Liver (tissue), 9 donors: ENCODE measurements around the gene SCNN1A. TPM values are rescaled to one million over a fixed set of nuclear protein-coding genes. Genes with fewer than 3 reads are reported as not detected.

Experiments
- DNase-seq: peaks from one replicate; pipeline ENCODE4 v3.0.0-alpha.2; 2017; ENCODE audit warnings: low spot score
- H3K27ac ChIP-seq, 2 donors: one replicate each; pipeline ENCODE4 v1.7.0; 2013; ENCODE audit warnings: inconsistent platforms in 2 of 2, low read length in 2 of 2, control low read depth in 1 of 2, low read depth in 1 of 2, mild to moderate bottlenecking in 1 of 2
- H3K27me3 ChIP-seq, 4 donors: one replicate each; pipeline versions ENCODE4 v1.6.1 to v1.7.0; 2013; ENCODE audit warnings: low read length in 3 of 4, inconsistent platforms in 1 of 4, mild to moderate bottlenecking in 1 of 4, moderate library complexity in 1 of 4; ENCODE audit not compliant: control insufficient read depth in 4 of 4, insufficient read depth in 4 of 4
- H3K36me3 ChIP-seq, 4 donors: one replicate each; pipeline versions ENCODE4 v1.6.1 to v1.7.0; 2013; ENCODE audit warnings: low read length in 3 of 4, mild to moderate bottlenecking in 3 of 4, low read depth in 1 of 4, moderate library complexity in 1 of 4; ENCODE audit not compliant: control insufficient read depth in 4 of 4, insufficient read depth in 3 of 4
- H3K4me1 ChIP-seq, 4 donors: one replicate each; pipeline versions ENCODE4 v1.6.1 to v1.7.0; 2013; ENCODE audit warnings: low read length in 3 of 4, mild to moderate bottlenecking in 3 of 4, moderate library complexity in 1 of 4; ENCODE audit not compliant: control insufficient read depth in 4 of 4, insufficient read depth in 4 of 4
- H3K4me3 ChIP-seq, 3 donors: one replicate each; pipeline versions ENCODE4 v1.6.1 to v1.7.0; 2013; ENCODE audit warnings: low read length in 3 of 3, control low read depth in 1 of 3, low read depth in 1 of 3, mild to moderate bottlenecking in 1 of 3
- H3K9ac ChIP-seq, 2 donors: one replicate each; pipeline ENCODE4 v1.7.0; 2013; ENCODE audit warnings: low read length in 2 of 2, mild to moderate bottlenecking in 2 of 2, moderate library complexity in 2 of 2, control low read depth in 1 of 2, low read depth in 1 of 2
- H3K9me3 ChIP-seq, 4 donors: one replicate each; pipeline versions ENCODE4 v1.6.1 to v1.7.0; 2013; ENCODE audit warnings: low read length in 3 of 4; ENCODE audit not compliant: control insufficient read depth in 4 of 4
- ATF3 ChIP-seq: IDR thresholded peaks from 2 replicates; pipeline ENCODE4 v1.6.1; 2016; ENCODE audit warnings: antibody characterized with exemption
- CTCF ChIP-seq: fragments of 150-350 bp; IDR thresholded peaks from 2 replicates; pipeline ENCODE4 v1.5.1; 2017; ENCODE audit warnings: improper control_type of control experiment, low read depth, low read length; ENCODE audit not compliant: missing input control
- EGR1 ChIP-seq, 2 donors: IDR thresholded peaks; 2 replicates each; pipeline ENCODE4 v1.6.1; 2016 to 2018; ENCODE audit warnings: antibody characterized with exemption in 2 of 2, low read depth in 2 of 2
- FOXA1 ChIP-seq: IDR thresholded peaks from 2 replicates; pipeline ENCODE4 v1.6.1; 2016; ENCODE audit warnings: antibody characterized with exemption
- FOXA2 ChIP-seq: IDR thresholded peaks from 2 replicates; pipeline ENCODE4 v1.6.1; 2016; ENCODE audit warnings: antibody characterized with exemption
- HNF4A ChIP-seq, 2 donors: conservative IDR thresholded peaks; 2 replicates each; pipeline ENCODE4 v1.6.1; 2016; ENCODE audit warnings: antibody characterized with exemption in 2 of 2, mild to moderate bottlenecking in 2 of 2
- HNF4G ChIP-seq: IDR thresholded peaks from 2 replicates; pipeline ENCODE4 v1.6.1; 2016; ENCODE audit warnings: antibody characterized with exemption
- JUND ChIP-seq, 2 donors: IDR thresholded peaks; 2 replicates each; pipeline ENCODE4 v1.6.1; 2016; ENCODE audit warnings: antibody characterized with exemption in 2 of 2
- NR2F2 ChIP-seq: IDR thresholded peaks from 2 replicates; pipeline ENCODE4 v1.6.1; 2016; ENCODE audit warnings: antibody characterized with exemption
- RAD21 ChIP-seq, 2 donors: IDR thresholded peaks; 2 replicates each; pipeline ENCODE4 v1.6.1; 2016; ENCODE audit warnings: antibody characterized with exemption in 2 of 2, mild to moderate bottlenecking in 2 of 2
- REST ChIP-seq: IDR thresholded peaks from 2 replicates; pipeline ENCODE4 v1.6.1; 2016; ENCODE audit warnings: antibody characterized with exemption, mild to moderate bottlenecking
- RXRA ChIP-seq, 2 donors: IDR thresholded peaks; 2 replicates each; pipeline ENCODE4 v1.6.1; 2017 to 2018; ENCODE audit warnings: antibody characterized with exemption in 2 of 2, mild to moderate bottlenecking in 1 of 2
- SP1 ChIP-seq: IDR thresholded peaks from 2 replicates; pipeline ENCODE4 v1.6.1; 2018; ENCODE audit warnings: antibody characterized with exemption, mild to moderate bottlenecking
- TAF1 ChIP-seq: conservative IDR thresholded peaks from 2 replicates; pipeline ENCODE4 v1.6.1; 2016; ENCODE audit warnings: antibody characterized with exemption, mild to moderate bottlenecking
- YY1 ChIP-seq: IDR thresholded peaks from 2 replicates; pipeline ENCODE4 v1.6.1; 2016; ENCODE audit warnings: antibody characterized with exemption, mild to moderate bottlenecking
- WGBS: extraction: QIAGEN DNeasy Blood & Tissue Kit; methylation state at CpG from one replicate; pipeline ENCODE4 v1.1.7; 2013; 5-methylcytosine and 5-hydroxymethylcytosine counted together
- polyA plus RNA-seq, 2 donors: library from polyadenylated mRNA; stranded (reverse) in 1 of 2; unstranded in 1 of 2; fragments of 200-250 nt in 1 of 2; fragments of >200 nt in 1 of 2; fragmentation: Nextera tagmentation in 1 of 2; extraction: Ambion mirVana in 1 of 2; gene quantifications; one replicate each; pipeline versions ENCODE4 v1.2.1 to v1.2.3, GENCODE V29; 2013 to 2015
- total RNA-seq, 2 donors: library from RNA; depleted of rRNA; stranded (reverse); fragments of >200 nt; gene quantifications; one replicate each; pipeline ENCODE4 v1.2.3, GENCODE V29; 2014
- TF ChIP-seq, protein P1 (sequence below): IDR thresholded peaks from 2 replicates; pipeline ENCODE4 v1.6.1; 2016; ENCODE audit warnings: antibody characterized with exemption
- donor health status: healthy.
- donor health status: healthy.
- donor health status: healthy.
- donor health status: healthy.
- donor health status: healthy.

The SCNN1A gene
- total and polyA plus RNA-seq, 4 donors, result 0.47 to 7.7 (median 2.9) TPM

GRCh38 chr12:6319446-6319845, 55.9 kb downstream of the SCNN1A start:
- H3K9me3 ChIP-seq, result no peaks in the 10 kb centered on the region
- no peak for DNase-seq
- H3K27ac ChIP-seq, result no peak overlapping the region
- peaks cover 4 to 21% (median 5%) of the 10 kb centered on the region in 4 donors for H3K4me1 ChIP-seq
- no peak overlapping the region for H3K4me3 ChIP-seq
- TF ChIP-seq HNF4G (no peak), NR2F2 (no peak), EGR1 (IDR thresholded peaks at IDR 0.05; ENCODE audit: low read depth in 2 of 2) (no peak)
- peaks cover 0 to 2% (median 0%) of the 10 kb centered on the region in 4 donors for H3K36me3 ChIP-seq
- 91% methylated on average over 4 of the region's 4 CpGs for WGBS
- H3K9ac ChIP-seq, result no peak overlapping the region
- H3K27me3 ChIP-seq, result no peaks in the 10 kb centered on the region

DNA sequence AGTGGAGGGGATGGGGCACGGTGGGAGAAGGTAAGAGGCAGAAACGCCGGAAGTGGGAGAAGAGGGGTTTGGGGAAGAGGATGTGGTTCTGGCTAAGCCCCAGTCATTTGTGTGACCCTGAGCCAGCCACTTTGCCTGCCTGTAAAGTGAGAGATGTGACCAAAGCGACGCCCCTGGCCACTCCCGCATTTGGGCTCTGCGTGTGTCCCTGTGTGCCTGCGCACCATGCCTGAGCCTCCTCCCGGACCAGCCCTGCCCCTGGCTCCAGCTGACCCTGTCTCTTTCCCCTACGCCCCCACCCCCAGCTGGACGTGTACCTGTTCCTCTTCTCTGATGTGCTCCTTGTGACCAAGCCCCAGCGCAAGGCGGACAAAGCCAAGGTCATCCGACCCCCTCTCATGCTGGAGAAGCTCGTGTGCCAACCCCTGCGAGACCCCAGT, 56.9 kb downstream of the SCNN1A start:
- Histone ChIP-seq H3K9me3 (no peaks in the 10 kb centered on the region), H3K27ac (no peak overlapping the region), H3K36me3 (peaks cover 0 to 2% (median 0%) of the 10 kb centered on the region in 4 donors), H3K9ac (no peak overlapping the region), H3K4me3 (no peak overlapping the region), H3K27me3 (no peaks in the 10 kb centered on the region), H3K4me1 (peaks cover 4 to 17% (median 5%) of the 10 kb centered on the region in 4 donors)
- TF ChIP-seq EGR1 (IDR thresholded peaks at IDR 0.05; ENCODE audit: low read depth in 2 of 2) (no peak), FOXA1 (no peak), FOXA2 (no peak), REST (no peak), TAF1 (no peak), RXRA (IDR thresholded peaks at IDR 0.05) (no peak), ATF3 (no peak), YY1 (no peak), SP1 (no peak), CTCF (no peak), NR2F2 (no peak), HNF4G (no peak), RAD21 (IDR thresholded peaks at IDR 0.05) (no peak), HNF4A (conservative IDR thresholded peaks at IDR 0.05) (no peak), JUND (IDR thresholded peaks at IDR 0.05) (no peak)
- TF ChIP-seq, protein P1, sequence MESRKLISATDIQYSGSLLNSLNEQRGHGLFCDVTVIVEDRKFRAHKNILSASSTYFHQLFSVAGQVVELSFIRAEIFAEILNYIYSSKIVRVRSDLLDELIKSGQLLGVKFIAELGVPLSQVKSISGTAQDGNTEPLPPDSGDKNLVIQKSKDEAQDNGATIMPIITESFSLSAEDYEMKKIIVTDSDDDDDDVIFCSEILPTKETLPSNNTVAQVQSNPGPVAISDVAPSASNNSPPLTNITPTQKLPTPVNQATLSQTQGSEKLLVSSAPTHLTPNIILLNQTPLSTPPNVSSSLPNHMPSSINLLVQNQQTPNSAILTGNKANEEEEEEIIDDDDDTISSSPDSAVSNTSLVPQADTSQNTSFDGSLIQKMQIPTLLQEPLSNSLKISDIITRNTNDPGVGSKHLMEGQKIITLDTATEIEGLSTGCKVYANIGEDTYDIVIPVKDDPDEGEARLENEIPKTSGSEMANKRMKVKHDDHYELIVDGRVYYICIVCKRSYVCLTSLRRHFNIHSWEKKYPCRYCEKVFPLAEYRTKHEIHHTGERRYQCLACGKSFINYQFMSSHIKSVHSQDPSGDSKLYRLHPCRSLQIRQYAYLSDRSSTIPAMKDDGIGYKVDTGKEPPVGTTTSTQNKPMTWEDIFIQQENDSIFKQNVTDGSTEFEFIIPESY, result no peak
- 85% methylated on average over 16 of the region's 16 CpGs for WGBS
- no peak for DNase-seq
